Nephron progenitor cell (in vitro differentiated cells): ENCODE measurements around the gene PPRC1.

Experiments
- DNase-seq: peaks from one replicate; pipeline ENCODE4 v3.0.0; 2021
- H3K27ac Mint-ChIP-seq: 2 replicates; pipeline ENCODE4 v1.8.0; 2021; ENCODE audit warnings: mild to moderate bottlenecking, moderate library complexity, mixed read lengths
- H3K27me3 Mint-ChIP-seq: 2 replicates; pipeline ENCODE4 v1.8.0; 2021; ENCODE audit warnings: mild to moderate bottlenecking, low read depth, mixed read lengths; ENCODE audit not compliant: poor library complexity
- H3K36me3 Mint-ChIP-seq: 2 replicates; pipeline ENCODE4 v1.8.0; 2021; ENCODE audit warnings: low read depth, mixed read lengths
- H3K4me1 Mint-ChIP-seq: 2 replicates; pipeline ENCODE4 v1.8.0; 2021; ENCODE audit warnings: mixed read lengths
- H3K4me3 Mint-ChIP-seq: 2 replicates; pipeline ENCODE4 v1.8.0; 2021; ENCODE audit warnings: mild to moderate bottlenecking, moderate library complexity, mixed read lengths
- H3K9me3 Mint-ChIP-seq: 2 replicates; pipeline ENCODE4 v1.8.0; 2021; ENCODE audit warnings: mild to moderate bottlenecking, moderate library complexity, mixed read lengths
- TF ChIP-seq, protein P1 (sequence below): fragments of 200-600 bp; sonication (generic); IDR thresholded peaks from 2 replicates; pipeline ENCODE4 v1.5.0; 2021; ENCODE audit warnings: antibody characterized with exemption

Gene PPRC1

DNA sequence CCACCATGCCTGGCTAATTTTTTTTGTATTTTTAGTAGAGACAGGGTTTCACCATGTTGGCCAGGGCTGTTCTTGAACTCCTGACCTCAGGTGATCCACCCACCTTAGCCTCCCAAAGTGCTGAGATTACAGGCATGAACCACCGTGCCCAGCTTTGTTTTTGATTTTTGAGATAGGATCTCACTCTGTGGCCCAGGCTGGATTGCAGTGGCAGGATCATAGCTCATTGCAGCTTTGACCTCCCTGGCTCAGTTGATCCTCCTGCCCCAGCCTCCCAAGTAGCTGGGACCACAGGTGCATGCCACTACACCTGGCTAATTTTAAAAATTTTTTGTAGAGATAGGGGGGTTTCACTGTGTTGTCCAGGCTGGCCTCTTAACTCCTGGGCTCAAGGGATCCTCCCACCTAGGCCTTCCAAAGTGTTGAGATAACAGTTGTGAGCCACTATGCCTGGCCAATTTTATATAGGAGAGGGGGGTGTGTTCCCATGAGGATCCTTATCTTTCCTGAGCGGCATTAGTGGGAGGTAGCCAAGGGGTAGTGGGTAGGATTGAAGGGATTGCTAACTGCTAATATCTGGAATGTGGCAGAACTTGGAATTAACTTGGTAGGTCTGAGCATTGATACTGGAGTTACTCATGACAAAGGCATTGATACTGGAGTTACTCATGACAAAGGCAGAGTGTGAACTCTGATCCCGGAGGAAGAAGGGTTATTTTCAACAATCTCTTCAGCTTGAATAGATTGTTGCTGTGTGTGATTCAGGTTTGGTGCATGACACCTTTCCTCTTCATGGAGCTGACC, 18.3 kb downstream of the PPRC1 start:
- Mint-ChIP-seq H3K27me3 (no peaks in the 10 kb centered on the region), H3K4me1 (peaks cover 39% of the 10 kb centered on the region), H3K36me3 (peaks cover 58% of the 10 kb centered on the region), H3K27ac (peak overlapping the region; percentile 99), H3K4me3 (peak overlapping the region; percentile 98), H3K9me3 (no peaks in the 10 kb centered on the region)
- DNase-seq, result no peak
- TF ChIP-seq, protein P1, sequence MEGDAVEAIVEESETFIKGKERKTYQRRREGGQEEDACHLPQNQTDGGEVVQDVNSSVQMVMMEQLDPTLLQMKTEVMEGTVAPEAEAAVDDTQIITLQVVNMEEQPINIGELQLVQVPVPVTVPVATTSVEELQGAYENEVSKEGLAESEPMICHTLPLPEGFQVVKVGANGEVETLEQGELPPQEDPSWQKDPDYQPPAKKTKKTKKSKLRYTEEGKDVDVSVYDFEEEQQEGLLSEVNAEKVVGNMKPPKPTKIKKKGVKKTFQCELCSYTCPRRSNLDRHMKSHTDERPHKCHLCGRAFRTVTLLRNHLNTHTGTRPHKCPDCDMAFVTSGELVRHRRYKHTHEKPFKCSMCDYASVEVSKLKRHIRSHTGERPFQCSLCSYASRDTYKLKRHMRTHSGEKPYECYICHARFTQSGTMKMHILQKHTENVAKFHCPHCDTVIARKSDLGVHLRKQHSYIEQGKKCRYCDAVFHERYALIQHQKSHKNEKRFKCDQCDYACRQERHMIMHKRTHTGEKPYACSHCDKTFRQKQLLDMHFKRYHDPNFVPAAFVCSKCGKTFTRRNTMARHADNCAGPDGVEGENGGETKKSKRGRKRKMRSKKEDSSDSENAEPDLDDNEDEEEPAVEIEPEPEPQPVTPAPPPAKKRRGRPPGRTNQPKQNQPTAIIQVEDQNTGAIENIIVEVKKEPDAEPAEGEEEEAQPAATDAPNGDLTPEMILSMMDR, result no peak

DNA sequence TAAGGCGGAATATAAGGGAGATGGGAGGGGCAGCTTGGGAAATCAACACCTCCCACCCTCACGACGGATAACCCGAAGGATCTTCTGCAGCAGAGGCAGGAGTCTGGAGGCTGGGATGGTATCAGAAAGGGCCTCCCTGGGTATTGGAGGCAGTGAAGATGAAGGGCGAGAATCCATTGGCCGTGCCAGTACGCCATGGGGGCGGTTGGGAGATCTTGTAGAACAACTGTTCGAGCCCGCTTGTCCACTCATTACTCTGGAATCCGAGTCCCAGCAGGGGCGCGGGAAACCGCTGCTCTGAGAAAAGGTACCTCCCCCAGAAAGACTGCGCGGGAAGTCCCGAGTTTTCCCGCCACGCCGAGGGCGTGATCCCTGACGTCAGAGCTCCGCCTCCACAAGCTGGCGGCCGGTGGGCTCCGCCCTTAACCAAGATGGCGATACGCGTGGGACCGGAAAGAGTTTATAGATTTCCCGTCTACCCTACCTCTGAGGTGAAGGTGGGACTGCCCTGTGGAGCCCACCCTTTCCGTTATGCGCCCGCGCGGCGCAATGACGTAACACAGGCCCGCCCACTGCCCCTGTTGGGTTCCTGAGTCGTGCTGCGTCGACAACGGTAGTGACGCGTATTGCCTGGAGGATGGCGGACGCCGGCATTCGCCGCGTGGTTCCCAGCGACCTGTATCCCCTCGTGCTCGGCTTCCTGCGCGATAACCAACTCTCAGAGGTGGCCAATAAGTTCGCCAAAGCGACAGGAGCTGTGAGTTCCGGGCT, 19.1 kb downstream of the PPRC1 start, which contains the start of gene NOLC1:
Gene NOLC1, plus strand, starts transcription at position 616 of the 771 bp plus-strand sequence. Its CDS starts 22 bp downstream, at position 638.
- TF ChIP-seq, protein P1, result no peak
- peak; percentile 99 for DNase-seq
- Mint-ChIP-seq H3K27me3 (no peaks in the 10 kb centered on the region), H3K9me3 (no peaks in the 10 kb centered on the region), H3K27ac (peak within 1 kb of the TSS; percentile 99), H3K4me1 (peaks cover 47% of the 10 kb centered on the region), H3K4me3 (peak within 1 kb of the TSS; percentile 98), H3K36me3 (peaks cover 59% of the 10 kb centered on the region)

DNA sequence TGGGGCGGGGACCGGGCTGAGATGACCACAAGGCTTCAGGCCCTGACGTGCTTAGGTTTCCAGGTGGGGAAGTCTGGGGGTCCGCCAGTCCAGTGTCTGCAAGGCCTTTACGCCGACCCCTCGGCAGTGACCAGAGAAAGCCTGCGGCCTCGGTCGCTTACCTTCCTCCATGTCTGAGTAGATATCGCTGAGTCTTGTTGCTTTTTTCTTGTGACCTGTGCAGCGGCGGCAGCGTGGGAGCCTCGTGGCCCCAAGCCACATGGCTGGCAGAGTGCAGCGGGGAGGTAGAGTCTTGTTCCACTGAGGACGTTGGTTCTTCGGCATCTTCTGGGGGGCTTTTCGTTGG, 19.7 kb downstream of the PPRC1 start:
- DNase-seq, result no peak
- Mint-ChIP-seq H3K27me3 (no peaks in the 10 kb centered on the region), H3K4me3 (peak overlapping the region; percentile 98), H3K27ac (peak overlapping the region; percentile 99), H3K9me3 (no peaks in the 10 kb centered on the region), H3K36me3 (peaks cover 59% of the 10 kb centered on the region), H3K4me1 (peaks cover 52% of the 10 kb centered on the region)
- TF ChIP-seq, protein P1, result no peak

DNA sequence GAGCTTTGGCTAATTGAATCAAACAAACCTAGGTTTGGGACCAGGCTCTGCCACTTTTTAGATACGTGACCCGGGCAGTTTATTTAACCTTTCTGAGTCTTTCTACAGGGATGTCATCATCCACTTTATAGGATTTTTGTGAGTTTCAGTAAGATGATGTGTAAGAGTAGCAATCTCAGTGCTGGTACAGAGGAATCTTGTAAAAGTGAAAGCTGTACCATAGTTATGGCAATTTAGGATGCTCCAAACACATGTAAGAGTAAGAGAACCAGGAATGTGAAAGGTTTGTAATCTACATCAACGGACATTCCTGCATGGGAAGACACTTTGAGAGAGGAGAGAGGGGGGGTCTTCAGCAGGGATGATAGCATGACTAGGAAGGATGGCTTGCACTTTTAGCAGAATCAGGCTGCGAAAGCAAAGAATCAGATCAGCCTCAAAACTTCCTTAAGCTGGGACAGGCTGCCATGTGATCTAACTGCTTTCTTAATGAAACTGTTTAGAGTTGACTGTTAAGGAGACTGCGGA, 20.3 kb downstream of the PPRC1 start:
- TF ChIP-seq, protein P1, result no peak
- peaks cover 54% of the 10 kb centered on the region for H3K4me1 Mint-ChIP-seq
- DNase-seq, result no peak
- H3K36me3 Mint-ChIP-seq, result peaks cover 59% of the 10 kb centered on the region
- H3K4me3 Mint-ChIP-seq, result peak overlapping the region; percentile 98
- peak overlapping the region; percentile 99 for H3K27ac Mint-ChIP-seq
- no peaks in the 10 kb centered on the region for H3K27me3 Mint-ChIP-seq
- no peaks in the 10 kb centered on the region for H3K9me3 Mint-ChIP-seq

DNA sequence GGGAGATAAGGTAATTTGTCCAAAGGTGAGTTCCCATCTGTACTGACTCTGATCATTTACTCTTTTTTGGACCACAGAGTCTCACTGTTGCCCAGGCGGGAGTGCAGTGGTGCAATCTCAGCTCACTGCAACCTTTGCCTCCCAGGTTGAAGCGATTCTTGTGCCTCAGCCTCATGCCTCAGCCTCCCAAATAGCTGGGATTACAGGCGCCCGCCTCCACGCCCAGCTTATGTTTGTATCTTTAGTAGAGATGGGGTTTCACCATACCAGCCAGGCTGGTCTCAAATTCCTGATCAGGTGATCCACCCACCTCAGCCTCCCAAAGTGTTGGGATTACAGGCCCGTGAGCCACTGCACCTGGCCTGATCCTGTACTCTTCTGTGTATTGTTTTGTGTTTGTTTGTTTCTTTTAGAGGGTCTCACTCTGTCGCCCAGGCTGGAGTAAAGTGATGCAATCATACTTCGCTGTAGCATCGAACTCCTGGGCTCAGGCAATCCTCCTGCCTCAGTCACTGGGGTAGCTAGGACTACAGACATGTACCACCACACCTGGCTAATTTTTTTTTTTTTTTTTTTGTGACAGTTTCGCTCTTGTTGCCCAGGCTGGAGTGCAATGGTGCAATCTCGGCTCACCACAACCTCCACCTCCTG, 21.8 kb downstream of the PPRC1 start:
- peak overlapping the region; percentile 65 for H3K4me3 Mint-ChIP-seq
- peaks cover 59% of the 10 kb centered on the region for H3K36me3 Mint-ChIP-seq
- H3K27me3 Mint-ChIP-seq, result no peaks in the 10 kb centered on the region
- DNase-seq, result no peak
- peaks cover 54% of the 10 kb centered on the region for H3K4me1 Mint-ChIP-seq
- H3K9me3 Mint-ChIP-seq, result no peaks in the 10 kb centered on the region
- TF ChIP-seq, protein P1, result no peak
- no peak overlapping the region for H3K27ac Mint-ChIP-seq
